GM18520 (cell line): ENCODE results near the gene KRTAP4-9.
"Not testable (repeated sequence)": the region's sequence is repeated elsewhere in the genome, so short reads cannot be mapped to it uniquely, and the experiment has no call there.

Source experiments
- ATAC-seq: cut with Tn5 transposase; IDR thresholded peaks from one replicate; pipeline ENCODE4 v1.9.1; 2021; ENCODE audit not compliant: unreplicated experiment

The KRTAP4-9 gene

DNA sequence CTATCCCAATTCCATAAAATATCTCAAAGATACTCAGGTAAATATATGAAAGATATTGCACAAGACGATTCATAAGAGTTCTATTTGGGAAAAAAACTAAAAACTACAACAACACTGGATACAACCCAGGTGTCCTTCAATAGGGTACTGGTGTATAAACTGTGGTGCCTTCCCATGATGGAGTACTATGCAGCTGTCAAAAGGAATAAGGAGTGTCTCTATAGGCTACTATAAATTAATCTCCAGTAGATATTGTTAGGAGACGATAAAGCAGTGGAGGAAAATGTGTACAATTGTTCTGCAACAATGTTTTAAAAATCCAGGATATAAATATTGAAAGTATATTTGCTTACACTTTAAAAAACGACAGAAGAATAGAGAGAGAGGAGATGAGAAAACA, 21.2 kb downstream of the KRTAP4-9 start:
- ATAC-seq: no peak

DNA sequence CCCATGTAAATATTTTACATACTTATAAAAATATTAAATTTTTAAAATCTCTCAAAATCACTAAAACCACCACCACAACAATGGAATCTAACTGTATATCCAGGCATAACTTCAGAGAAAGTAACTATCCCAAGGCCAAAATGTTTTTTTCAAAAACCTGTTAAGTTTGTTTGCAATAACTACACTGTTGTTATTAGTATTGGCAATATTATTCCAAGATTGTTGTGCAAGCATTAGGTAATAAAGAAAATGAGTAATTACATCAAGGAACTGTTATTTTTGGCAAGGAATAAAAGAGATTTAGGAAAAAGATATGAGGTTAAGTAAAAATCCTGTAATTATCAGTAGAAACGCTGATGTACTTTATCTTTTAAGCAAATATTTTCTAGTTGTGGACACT, 22.2 kb downstream of the KRTAP4-9 start:
- no peak for ATAC-seq

DNA sequence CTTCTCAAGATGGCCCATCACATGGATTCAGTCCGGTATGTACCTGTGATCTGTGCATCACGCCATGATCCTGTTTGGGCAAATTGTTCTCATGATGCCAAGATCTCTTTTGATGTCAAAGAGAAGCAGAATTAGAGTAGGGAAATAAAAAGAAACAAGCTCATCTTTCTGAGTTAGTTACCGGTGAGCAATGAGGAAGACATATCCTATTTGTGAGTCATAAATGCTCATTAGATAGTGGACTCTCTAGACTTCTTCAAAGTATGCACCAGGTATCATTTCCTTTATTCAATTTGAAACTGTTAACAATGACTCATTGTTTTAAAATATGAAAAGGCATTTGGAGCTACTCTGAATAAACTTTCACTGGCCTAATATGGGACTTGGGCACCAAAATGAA, 26.8 kb downstream of the KRTAP4-9 start:
- ATAC-seq: no peak

DNA sequence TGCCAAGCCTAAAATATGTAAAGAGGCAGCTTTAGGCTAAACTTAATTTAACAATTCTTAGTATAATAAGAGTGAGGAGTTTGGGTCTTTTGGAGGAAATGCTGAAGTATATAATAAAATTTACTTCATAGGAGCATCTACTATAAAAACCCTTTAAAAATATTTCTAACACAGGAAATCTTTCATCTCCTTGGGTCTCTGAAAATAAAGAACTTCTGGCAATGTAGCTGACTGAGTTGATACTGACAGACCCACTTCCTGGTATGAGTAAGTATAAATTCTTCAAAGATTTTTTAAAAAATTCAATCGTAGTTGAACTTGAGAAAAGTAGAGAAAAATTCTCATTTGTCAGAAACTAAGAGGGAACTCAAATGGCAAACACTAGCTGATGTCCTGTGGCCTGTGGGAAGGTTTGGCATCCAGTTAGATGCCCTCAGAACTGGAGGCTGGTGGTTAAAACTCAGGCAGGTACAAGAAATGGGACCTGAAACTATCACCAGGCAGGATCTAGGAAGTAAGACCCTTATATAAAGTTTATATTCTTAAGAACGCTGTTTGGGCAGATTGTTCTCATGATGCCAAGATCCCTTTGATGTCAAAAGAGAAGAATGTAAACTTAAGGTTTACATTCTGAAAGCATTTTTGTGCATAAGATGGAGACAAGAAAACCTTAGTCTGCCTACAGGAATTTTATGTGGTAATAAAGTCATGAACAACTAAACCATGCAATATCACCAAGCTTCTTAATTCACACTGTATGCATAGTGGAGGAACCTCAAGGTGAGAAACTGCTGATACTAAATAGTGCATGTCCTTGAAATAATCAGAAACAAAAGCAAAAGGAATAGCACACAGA, 28.9 kb downstream of the KRTAP4-9 start:
- no peak for ATAC-seq

DNA sequence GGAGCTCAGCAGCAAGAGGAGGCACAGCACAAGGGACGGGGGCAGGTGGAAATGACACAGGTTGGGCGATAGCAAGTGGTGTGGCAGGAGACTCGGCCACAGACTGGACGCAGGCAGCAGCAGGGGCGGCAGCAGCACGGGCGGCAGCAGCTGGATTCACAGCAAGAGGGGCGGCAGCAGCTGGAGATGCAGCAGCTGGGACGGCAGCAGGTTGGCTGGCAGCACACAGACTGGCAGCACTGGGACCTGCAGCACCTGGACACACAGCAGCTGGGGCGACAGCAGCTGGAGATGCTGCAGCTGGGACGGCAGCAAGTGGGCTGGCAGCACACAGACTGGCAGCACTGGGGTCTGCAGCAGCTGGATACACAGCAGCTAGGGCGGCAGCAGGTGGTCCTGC, 34.7 kb downstream of the KRTAP4-9 start:
- not testable (repeated sequence) for ATAC-seq

DNA sequence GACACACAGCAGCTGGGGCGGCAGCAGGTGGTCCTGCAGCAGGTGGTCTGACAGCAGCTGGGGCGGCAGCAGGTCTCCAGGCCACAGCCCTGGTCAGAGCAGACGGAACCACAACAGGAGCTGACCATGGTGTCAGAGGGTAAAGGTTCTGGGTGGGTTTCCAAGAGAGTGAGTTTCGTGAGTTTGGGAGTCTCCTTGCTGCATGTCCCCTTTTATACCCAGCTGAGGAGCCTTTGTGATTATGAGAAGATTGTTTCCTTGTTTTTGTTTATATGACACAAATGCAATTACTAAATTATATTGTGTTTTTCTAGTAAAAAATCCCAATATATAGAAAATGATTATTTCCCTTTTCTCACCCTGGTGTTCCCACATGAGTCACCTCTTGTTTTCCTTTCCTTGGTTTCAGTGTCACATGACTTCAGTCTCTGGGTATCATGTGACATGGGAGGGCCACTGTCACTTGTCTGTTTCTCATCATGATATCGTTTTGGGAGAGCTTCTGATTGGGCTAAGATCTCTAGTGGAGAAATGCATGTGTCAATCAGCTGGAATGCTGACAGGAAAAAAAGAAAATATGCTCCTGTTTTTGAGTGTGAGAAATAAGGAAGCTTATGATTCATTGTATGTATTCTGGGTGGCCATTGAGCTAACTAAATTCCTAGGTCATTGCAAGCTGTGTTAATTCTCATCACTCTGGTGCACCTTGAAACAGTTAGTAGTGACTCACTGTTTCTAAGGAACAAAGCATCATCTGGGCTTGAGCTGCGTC, 35.4 kb downstream of the KRTAP4-9 start, which contains the start of gene KRTAP4-6:
Gene KRTAP4-6, minus strand, starts transcription at position 185 of the 772 bp plus-strand sequence. Its CDS starts 57 bp downstream, at position 128.
- ATAC-seq: no peak

DNA sequence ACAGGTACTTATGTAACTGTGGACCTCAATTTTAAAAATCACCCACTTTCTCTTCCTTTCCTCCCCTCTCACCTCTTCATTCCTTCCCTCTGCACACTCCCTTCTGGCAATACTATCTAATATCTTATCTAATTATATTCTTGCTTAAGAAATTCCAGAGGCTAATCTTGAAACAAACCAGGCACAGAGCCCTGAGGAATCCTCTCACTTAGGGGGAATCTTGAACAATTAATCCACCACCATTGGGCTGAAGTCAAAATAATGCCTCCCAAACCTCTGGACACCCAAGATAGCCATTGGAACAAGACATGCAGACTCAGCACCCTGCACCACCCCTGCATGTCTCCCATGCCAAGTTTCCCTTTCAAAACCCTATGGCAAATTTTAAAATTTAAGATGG, 36.2 kb downstream of the KRTAP4-9 start:
- no peak for ATAC-seq

DNA sequence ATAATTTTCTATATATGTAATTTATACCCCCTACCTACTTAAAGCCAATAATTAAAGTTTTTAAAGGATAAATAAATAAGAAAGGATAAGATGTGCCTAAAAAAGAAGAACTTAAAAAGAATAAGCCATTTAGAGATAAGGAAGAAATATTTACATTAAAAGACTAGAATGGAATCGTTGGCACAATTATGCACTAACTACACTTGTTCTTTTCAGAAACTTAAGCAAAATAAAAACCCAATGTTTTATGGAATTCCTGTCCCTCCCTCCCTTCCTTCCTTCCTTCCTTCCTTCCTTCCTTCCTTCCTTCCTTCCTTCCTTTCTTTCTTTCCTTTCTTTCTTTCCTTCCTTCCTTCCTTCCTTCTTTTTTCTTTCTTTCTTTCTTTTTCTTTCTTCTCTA, 39.7 kb downstream of the KRTAP4-9 start:
- ATAC-seq: no peak

DNA sequence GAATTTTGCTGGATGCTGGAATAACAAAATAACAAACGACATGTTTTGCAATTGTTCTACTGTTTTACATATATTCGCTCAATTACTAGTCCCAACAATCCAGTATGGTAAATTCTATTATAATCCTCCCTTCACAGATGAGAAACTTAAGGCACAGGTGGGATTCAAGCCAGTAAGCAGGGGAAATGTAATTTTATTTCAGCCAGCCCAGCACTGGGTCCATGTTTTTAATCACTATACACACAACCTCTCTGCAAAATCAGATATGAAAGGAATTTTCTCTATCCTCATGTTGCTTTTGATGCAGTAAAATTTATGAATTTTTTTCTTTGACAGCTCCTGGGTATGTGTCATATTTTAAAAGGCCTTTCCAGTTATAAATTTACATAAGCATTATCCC, 40.1 kb downstream of the KRTAP4-9 start:
- no peak for ATAC-seq

DNA sequence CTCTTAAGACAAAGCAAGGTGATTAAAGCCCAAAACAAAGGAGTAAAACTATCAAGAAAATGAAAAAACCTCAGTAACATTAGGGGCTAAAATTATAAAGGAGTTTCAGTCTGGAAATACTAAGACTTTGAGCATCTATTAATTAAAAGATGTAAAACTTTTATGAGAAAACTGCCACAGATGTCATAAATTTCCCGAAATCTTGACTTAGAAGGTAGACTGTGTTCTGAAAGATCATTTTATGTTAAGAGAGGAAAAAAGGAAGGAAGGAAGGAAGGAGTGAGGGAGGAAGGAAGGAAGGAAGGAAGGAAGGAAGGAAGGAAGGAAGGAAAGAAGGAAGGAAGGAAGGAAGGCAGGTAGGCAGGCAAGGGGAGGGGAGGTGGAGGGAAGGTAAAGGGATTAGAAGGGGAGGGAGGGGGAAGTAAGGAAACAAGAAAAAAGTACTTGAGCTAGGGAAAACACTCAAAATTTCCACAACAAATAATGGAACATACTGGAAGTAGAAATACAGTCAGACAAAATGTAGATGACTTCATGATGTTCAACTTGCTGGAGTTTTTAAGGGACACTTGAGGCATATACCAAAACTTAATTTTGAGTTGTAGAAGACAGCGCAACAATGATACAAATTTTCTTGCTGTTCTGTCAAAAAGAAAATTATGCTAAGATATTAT, 42.5 kb downstream of the KRTAP4-9 start:
- no peak for ATAC-seq

DNA sequence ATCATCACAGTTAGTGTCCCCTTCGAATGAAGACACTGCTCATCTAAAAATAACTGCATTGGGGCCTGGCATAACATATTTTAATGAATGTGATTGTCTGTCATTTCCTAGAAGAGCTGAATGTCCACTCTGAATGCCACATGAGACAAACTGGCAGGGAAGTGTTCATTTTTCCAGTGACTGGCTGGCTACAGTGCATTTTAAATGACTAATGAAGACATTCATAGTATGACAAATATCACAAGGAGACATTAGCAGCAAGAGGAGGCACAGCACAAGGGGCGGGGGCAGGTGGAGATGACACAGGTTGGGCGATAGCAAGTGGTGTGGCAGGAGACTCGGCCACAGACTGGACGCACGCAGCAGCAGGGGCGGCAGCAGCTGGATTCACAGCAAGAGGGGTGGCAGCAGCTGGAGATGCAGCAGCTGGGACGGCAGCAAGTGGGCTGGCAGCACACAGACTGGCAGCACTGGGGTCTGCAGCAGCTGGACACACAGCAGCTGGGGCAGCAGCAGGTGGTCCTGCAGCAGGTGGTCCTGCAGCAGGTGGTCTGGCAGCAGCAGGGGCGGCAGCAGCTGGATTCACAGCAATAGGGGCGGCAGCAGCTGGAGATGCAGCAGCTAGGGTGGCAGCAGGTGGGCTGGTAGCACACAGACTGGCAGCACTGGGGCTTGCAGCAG, 43.9 kb downstream of the KRTAP4-9 start:
- ATAC-seq: not testable (repeated sequence)

DNA sequence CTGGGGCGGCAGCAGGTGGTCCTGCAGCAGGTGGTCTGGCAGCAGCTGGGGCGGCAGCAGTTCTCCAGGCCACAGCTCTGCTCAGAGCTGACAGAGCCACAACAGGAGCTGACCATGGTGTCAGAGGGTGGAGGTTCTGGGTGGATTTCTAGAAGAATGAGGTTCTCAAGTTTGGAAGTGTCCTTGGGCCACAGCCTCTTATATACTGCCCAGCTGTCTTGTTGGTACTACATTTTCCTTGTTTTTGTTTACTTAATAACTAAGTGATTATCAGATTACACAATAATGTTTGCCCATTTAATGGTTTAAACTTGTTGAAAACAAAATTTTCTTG, 44.4 kb downstream of the KRTAP4-9 start, which contains the start of gene KRTAP4-5:
Gene KRTAP4-5, minus strand, starts transcription at position 174 of the 334 bp plus-strand sequence. Its CDS starts 58 bp downstream, at position 116.
- ATAC-seq: no peak

DNA sequence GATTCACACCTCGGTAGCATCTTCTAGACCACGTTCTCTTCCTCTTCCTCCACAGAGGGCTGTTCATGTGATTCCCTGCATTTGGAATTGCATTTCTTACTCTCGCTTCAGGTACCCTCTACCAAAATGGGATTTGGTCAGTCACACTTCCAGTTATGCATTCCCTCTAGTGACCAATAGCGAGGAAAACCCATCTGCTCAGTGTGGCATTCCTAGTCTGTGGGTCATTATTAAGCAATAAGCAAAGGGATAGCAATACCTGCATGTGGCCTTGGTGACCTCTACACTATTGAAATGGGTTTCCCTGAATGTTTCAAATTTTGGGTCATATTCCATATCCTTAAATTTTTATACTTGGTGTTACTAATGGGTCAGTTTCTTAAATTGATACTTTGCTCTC, 44.8 kb downstream of the KRTAP4-9 start:
- no peak for ATAC-seq

DNA sequence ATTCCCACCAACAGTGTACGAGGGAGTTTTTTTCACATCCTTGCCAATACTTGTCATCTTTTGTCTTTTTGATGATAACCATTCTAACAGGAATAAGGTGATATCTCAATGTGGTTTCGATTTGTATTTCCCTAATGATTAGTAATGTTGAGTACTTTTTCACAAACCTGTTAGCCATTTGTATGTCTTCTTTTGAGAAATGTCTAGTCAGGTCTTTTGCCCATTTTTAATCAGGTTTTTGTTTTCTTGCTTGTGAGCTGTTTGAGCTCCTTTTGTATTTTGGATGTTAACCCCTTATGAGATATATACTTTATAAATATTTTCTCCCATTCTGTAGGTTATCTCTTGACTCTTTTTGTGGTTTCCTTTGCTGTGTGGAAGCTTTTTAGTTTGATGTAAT, 46.3 kb downstream of the KRTAP4-9 start:
- ATAC-seq: no peak

DNA sequence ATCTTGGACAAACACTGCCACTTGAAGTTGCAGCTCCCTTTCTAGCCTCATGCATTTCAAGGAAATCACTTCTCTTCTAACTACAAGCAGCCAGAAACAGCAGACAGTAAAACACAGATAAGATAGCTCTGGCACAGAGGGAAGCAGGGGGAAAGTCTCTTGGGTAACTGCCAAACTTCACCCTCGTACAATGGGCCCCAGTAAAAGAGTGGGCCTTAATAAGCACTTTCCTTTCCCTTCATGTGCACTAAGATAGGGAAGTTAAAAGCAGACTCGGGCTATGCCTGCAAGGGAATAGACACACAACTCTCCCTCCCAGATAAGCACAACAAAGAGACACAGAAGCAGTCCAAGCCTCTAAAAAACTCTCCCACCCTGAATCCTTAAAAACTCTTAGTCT, 48.7 kb downstream of the KRTAP4-9 start:
- no peak for ATAC-seq
